SJCRH30 (cell line): ENCODE results near the gene STAT5A. TPM values are rescaled to one million over a fixed set of nuclear protein-coding genes. Genes with fewer than 3 reads are reported as not detected.
"Not testable (repeated sequence)": the region's sequence is repeated elsewhere in the genome, so short reads cannot be mapped to it uniquely, and the experiment has no call there.

ENCODE experiments used
- DNase-seq, 2 experiments: peaks; one replicate each; pipeline ENCODE4 v3.0.0-alpha.2; 2015 to 2020
- H3K27ac ChIP-seq: fragments of 250-450 bp; sonication (Bioruptor Pico); 2 replicates; pipeline ENCODE4 v1.5.1; 2020; ENCODE audit warnings: mild to moderate bottlenecking, moderate library complexity
- H3K27me3 ChIP-seq: fragments of 250-450 bp; sonication (Bioruptor Pico); 2 replicates; pipeline ENCODE4 v1.5.1; 2020; ENCODE audit warnings: mild to moderate bottlenecking, moderate library complexity
- H3K36me3 ChIP-seq: fragments of 250-450 bp; sonication (Bioruptor Pico); 2 replicates; pipeline ENCODE4 v1.5.1; 2020; ENCODE audit warnings: mild to moderate bottlenecking, moderate library complexity
- H3K4me1 ChIP-seq: fragments of 250-450 bp; sonication (Bioruptor Pico); 2 replicates; pipeline ENCODE4 v1.5.1; 2020; ENCODE audit warnings: mild to moderate bottlenecking, moderate library complexity
- H3K4me3 ChIP-seq: fragments of 250-450 bp; sonication (Bioruptor Pico); 2 replicates; pipeline ENCODE4 v1.5.1; 2020; ENCODE audit warnings: mild to moderate bottlenecking, moderate library complexity
- H3K9me3 ChIP-seq: fragments of 250-450 bp; sonication (Bioruptor Pico); replicated peaks from 2 replicates; pipeline ENCODE4 v1.5.1; 2020; ENCODE audit warnings: mild to moderate bottlenecking, moderate library complexity
- total RNA-seq: library from RNA; depleted of rRNA; stranded (reverse); fragments of >200 nt; shearing (Covaris generic); gene quantifications from 2 replicates; pipeline ENCODE4 v1.2.3, GENCODE V29; 2014

STAT5A gene
- total RNA-seq, 1 experiment from 2014 or later, result 5.9 TPM

GRCh38 chr17:42253578-42253977, 34.7 kb upstream of the STAT5A start:
- Histone ChIP-seq H3K4me3 (no peak overlapping the region), H3K36me3 (no peaks in the 10 kb centered on the region), H3K27me3 (no peaks in the 10 kb centered on the region), H3K9me3 (no peaks in the 10 kb centered on the region), H3K4me1 (0 out of 2 replicates have a peak, but pooled peaks cover 6% of the 10 kb centered on the region), H3K27ac (no peak overlapping the region)
- DNase-seq, result no peak

- H3K4me3 ChIP-seq, result no peak overlapping the region
- H3K27ac ChIP-seq, result no peak overlapping the region
- no peaks in the 10 kb centered on the region for H3K9me3 ChIP-seq
- H3K36me3 ChIP-seq, result no peaks in the 10 kb centered on the region
- H3K4me1 ChIP-seq, result no peaks in the 10 kb centered on the region
- DNase-seq, result no peak
- H3K27me3 ChIP-seq, result no peaks in the 10 kb centered on the region
Measured at GRCh38 chr17:42255445-42255844, 32.9 kb upstream of the STAT5A start.

- no peak overlapping the region for H3K4me3 ChIP-seq
- H3K36me3 ChIP-seq, result no peaks in the 10 kb centered on the region
- no peaks in the 10 kb centered on the region for H3K4me1 ChIP-seq
- H3K9me3 ChIP-seq, result no peaks in the 10 kb centered on the region
- no peak for DNase-seq
- no peak overlapping the region for H3K27ac ChIP-seq
- H3K27me3 ChIP-seq, result no peaks in the 10 kb centered on the region
Measured at GRCh38 chr17:42260318-42260717, 28.0 kb upstream of the STAT5A start.

GRCh38 chr17:42264366-42264765, 23.9 kb upstream of the STAT5A start:
- H3K27ac ChIP-seq, H3K27me3 ChIP-seq, H3K36me3 ChIP-seq, H3K4me1 ChIP-seq, H3K9me3 ChIP-seq, H3K4me3 ChIP-seq, DNase-seq: not testable (repeated sequence)

DNA sequence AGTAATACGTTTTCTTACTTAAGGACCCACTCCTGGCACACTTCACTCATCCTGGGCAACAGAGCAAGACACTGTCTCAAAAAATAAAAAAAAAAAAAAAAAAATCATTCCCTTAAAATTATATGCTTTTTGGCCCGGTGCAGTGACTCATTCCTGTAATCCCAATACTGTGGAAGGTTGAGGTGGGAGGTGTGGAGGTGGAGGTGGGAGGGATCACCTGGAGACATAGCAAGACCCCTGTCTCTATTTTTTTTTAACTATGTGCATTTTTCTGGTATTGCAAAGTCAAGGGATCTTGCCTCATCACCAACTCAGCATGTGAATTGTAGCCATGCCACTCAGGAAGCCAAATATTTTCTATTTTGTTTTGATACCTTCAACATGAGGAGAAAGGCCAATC, 21.8 kb upstream of the STAT5A start:
- Histone ChIP-seq H3K27me3 (no peaks in the 10 kb centered on the region), H3K4me1 (no peaks in the 10 kb centered on the region; the same call in 1 of the 2 replicates), H3K4me3 (no peak overlapping the region), H3K9me3 (no peaks in the 10 kb centered on the region), H3K36me3 (no peaks in the 10 kb centered on the region), H3K27ac (no peak overlapping the region)
- DNase-seq, result no peak

DNA sequence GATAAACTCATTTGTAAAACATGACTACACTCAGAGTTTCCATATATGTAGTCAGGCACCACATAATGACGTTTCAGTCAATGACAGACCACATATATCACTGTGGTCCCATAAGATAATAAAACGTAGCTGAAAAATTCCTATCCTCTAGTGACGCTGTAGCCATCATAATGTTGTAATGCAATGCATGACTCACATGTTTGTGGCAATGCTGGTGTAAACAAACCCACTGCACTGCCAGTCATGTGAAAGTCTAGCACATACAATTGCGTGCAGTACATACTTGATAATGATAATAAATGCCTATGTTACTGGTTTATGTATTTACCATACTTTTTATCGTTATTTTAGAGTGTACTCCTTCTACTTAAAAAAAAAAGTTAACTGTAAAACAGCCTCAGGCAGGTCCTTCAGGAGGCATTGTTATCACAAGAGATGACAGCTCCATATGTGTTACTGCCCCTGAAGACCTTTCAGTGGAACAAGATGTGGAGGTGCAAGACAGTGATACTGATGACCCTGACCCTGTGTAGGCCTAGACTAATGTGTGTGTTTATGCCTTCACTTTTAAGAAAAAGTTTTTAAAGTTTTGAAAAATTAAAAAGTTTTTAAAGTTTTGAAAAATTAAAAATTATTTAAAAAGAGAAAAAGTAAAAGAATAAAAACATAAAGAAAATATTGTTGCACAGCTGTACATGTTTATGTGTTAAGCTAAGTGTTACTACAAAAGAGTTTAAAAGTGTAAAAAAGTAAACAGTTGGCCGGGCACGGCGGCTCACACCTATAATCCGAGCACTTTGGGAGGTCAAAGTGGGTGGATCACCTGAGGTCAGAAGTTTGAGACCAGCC, 21.2 kb upstream of the STAT5A start:
- Histone ChIP-seq H3K4me1 (no peaks in the 10 kb centered on the region; the same call in 1 of the 2 replicates), H3K9me3 (no peaks in the 10 kb centered on the region), H3K4me3 (no peak overlapping the region), H3K27me3 (no peaks in the 10 kb centered on the region), H3K27ac (no peak overlapping the region), H3K36me3 (no peaks in the 10 kb centered on the region)
- no peak for DNase-seq

DNA sequence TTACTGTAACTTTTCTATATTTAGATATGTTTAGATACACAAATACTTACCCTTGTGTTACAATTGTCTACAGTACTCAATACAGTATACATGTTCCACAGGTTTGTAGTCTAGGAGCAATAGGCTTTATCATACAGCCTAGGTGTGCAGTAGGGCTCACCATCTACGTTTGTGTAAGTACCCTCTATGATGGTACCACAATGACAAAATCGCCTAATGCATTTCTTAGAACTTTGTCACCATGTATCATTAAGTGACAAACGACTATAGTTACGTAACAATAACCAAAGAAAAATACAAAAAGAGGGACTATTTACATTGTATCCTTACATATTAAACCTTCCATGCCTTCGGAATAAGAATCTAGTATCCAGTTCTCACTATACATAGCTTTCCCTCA, 20.1 kb upstream of the STAT5A start:
- Histone ChIP-seq H3K36me3 (no peaks in the 10 kb centered on the region), H3K27me3 (no peaks in the 10 kb centered on the region), H3K27ac (no peak overlapping the region), H3K4me1 (no peaks in the 10 kb centered on the region; the same call in 1 of the 2 replicates), H3K4me3 (no peak overlapping the region), H3K9me3 (no peaks in the 10 kb centered on the region)
- DNase-seq, result no peak

GRCh38 chr17:42270170-42270535, 18.1 kb upstream of the STAT5A start:
- Histone ChIP-seq H3K27me3 (no peaks in the 10 kb centered on the region), H3K4me3 (no peak overlapping the region), H3K36me3 (no peaks in the 10 kb centered on the region), H3K27ac (no peak overlapping the region), H3K9me3 (no peaks in the 10 kb centered on the region), H3K4me1 (peaks cover 9% of the 10 kb centered on the region)
- no peak for DNase-seq

GRCh38 chr17:42270596-42270995, 17.7 kb upstream of the STAT5A start:
- peaks cover 9% of the 10 kb centered on the region for H3K4me1 ChIP-seq
- no peaks in the 10 kb centered on the region for H3K36me3 ChIP-seq
- no peak overlapping the region for H3K27ac ChIP-seq
- H3K4me3 ChIP-seq, result no peak overlapping the region
- no peak for DNase-seq
- no peaks in the 10 kb centered on the region for H3K9me3 ChIP-seq
- H3K27me3 ChIP-seq, result no peaks in the 10 kb centered on the region

GRCh38 chr17:42271006-42271778, 17.1 kb upstream of the STAT5A start:
- no peak overlapping the region for H3K27ac ChIP-seq
- DNase-seq, result no peak
- H3K36me3 ChIP-seq, result no peaks in the 10 kb centered on the region
- no peak overlapping the region for H3K4me3 ChIP-seq
- no peaks in the 10 kb centered on the region for H3K27me3 ChIP-seq
- H3K9me3 ChIP-seq, result no peaks in the 10 kb centered on the region
- H3K4me1 ChIP-seq, result peaks cover 9% of the 10 kb centered on the region

DNA sequence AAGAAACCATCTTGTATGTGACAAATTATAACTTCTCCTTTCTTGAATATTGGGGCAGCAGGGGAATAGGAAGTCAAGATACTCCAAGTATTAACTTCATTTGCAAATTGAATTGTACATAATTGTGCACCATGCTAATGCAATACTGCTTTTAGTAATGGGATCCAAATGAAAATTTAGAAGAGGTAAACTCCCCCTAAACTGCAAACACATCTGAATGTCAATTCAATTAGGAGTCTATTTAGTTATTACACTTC, 16.6 kb upstream of the STAT5A start:
- Histone ChIP-seq H3K27ac (no peak overlapping the region), H3K4me3 (no peak overlapping the region), H3K4me1 (peaks cover 9% of the 10 kb centered on the region), H3K27me3 (no peaks in the 10 kb centered on the region), H3K36me3 (no peaks in the 10 kb centered on the region), H3K9me3 (no peaks in the 10 kb centered on the region)
- DNase-seq, result no peak

- H3K9me3 ChIP-seq, result no peaks in the 10 kb centered on the region
- no peaks in the 10 kb centered on the region for H3K27me3 ChIP-seq
- no peak for DNase-seq
- H3K36me3 ChIP-seq, result no peaks in the 10 kb centered on the region
- H3K4me1 ChIP-seq, result peaks cover 15% of the 10 kb centered on the region
- H3K27ac ChIP-seq, result no peak overlapping the region
- H3K4me3 ChIP-seq, result no peak overlapping the region
Measured at GRCh38 chr17:42272162-42272907, 16.0 kb upstream of the STAT5A start.

DNA sequence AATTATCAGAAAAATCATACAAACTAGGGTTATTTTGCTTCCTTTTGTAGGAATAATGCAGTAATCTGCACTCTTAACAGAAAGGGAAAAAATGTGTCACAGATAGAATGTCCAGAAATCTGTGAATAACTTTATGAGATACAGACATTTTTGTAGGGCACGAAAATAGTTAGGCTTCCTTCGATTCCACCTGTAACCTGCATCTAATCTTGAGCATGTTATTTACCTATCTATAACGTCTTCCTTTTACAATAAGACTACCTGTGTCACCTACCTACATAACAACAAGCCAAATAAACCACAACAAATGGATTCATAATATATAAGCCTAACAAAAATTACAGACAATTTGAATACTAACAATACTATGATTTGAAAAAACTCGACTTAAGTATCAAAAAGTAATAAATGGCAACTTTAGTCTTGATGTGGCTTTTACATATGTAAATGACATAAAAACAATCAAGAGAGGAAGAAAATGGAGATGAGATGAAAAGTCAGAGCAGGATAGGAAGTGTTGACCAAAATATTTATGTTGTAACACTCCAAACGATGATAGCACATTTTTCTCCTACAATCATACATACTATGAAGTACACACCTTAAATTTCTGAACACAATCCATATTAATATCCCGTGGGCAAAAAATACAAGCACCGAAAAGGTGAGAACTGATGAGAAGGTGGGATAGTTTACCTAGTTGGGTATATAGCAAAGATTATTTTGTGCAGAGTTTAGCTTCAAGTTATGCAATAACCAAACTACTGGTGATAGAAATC, 14.6 kb upstream of the STAT5A start:
- DNase-seq, result no peak
- Histone ChIP-seq H3K4me3 (no peak overlapping the region), H3K9me3 (no peaks in the 10 kb centered on the region), H3K27ac (no peak overlapping the region), H3K27me3 (peaks cover 2% of the 10 kb centered on the region; the same call in 1 of the 2 replicates), H3K36me3 (no peaks in the 10 kb centered on the region), H3K4me1 (peaks cover 15% of the 10 kb centered on the region)

DNA sequence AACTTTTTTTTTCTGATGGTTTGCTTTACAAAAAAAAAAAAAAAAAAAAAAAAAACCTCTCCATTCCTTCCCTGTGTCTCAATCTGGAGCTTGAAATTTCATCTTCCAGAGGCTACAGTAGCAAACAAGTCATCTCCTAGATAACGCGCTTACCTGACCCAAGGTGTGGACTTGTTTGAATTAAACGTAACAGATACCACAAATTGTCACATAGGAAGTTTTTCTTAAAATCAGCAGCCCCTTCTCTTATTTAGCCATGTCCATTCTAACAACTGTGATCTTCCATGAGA, 14.1 kb upstream of the STAT5A start:
- Histone ChIP-seq H3K4me3 (no peak overlapping the region), H3K4me1 (peaks cover 15% of the 10 kb centered on the region), H3K36me3 (no peaks in the 10 kb centered on the region), H3K27ac (no peak overlapping the region), H3K27me3 (peaks cover 6% of the 10 kb centered on the region; the same call in 1 of the 2 replicates), H3K9me3 (no peaks in the 10 kb centered on the region)
- no peak for DNase-seq
